Osteocyte (in vitro differentiated cells): ENCODE measurements around the gene NFIA. TPM values are rescaled to one million over a fixed set of nuclear protein-coding genes. Genes with fewer than 3 reads are reported as not detected.
A peak's percentile ranks its signal among the peaks of the same experiment; 100 is the strongest.

ENCODE experiments used
- DNase-seq: peaks from one replicate; pipeline ENCODE4 v3.0.0; 2021; ENCODE audit warnings: mixed read lengths; ENCODE audit not compliant: unreplicated experiment; ENCODE audit errors: extremely low spot score
- H3K27ac Mint-ChIP-seq: one replicate; pipeline ENCODE4 v1.8.0; 2021; ENCODE audit warnings: mild to moderate bottlenecking, mixed read lengths; ENCODE audit not compliant: unreplicated experiment
- H3K27me3 Mint-ChIP-seq: one replicate; pipeline ENCODE4 v1.8.0; 2021; ENCODE audit warnings: mixed read lengths; ENCODE audit not compliant: unreplicated experiment
- H3K36me3 Mint-ChIP-seq: one replicate; pipeline ENCODE4 v1.8.0; 2021; ENCODE audit warnings: mixed read lengths; ENCODE audit not compliant: unreplicated experiment
- H3K4me1 Mint-ChIP-seq: one replicate; pipeline ENCODE4 v1.8.0; 2021; ENCODE audit warnings: mixed read lengths; ENCODE audit not compliant: unreplicated experiment
- H3K4me3 Mint-ChIP-seq: one replicate; pipeline ENCODE4 v1.8.0; 2021; ENCODE audit warnings: mild to moderate bottlenecking, moderate library complexity, mixed read lengths; ENCODE audit not compliant: unreplicated experiment
- H3K9me3 Mint-ChIP-seq: one replicate; pipeline ENCODE4 v1.8.0; 2021; ENCODE audit warnings: mixed read lengths; ENCODE audit not compliant: unreplicated experiment
- CTCF ChIP-seq: fragments of 200-600 bp; sonication (generic); IDR thresholded peaks from 2 replicates; pipeline ENCODE4 v1.5.0; 2021; ENCODE audit warnings: antibody characterized with exemption, mild to moderate bottlenecking, moderate library complexity
- total RNA-seq: library from RNA; stranded (reverse); gene quantifications from 2 replicates; pipeline ENCODE4 v1.2.1, GENCODE V29; 2021

Gene NFIA
- total RNA-seq, 1 donor from 2014 or later = 46.7 TPM

- DNase-seq = no peak
- TF ChIP-seq CTCF = no peak
- Mint-ChIP-seq H3K4me3 (no peak overlapping the region), H3K27me3 (no peaks in the 10 kb centered on the region), H3K36me3 (peaks cover 7% of the 10 kb centered on the region), H3K4me1 (peaks cover 25% of the 10 kb centered on the region), H3K27ac (peak overlapping the region; percentile 79), H3K9me3 (no peaks in the 10 kb centered on the region)
Measured at GRCh38 chr1:61133335-61134019, 51.1 kb downstream of the NFIA start.

DNA sequence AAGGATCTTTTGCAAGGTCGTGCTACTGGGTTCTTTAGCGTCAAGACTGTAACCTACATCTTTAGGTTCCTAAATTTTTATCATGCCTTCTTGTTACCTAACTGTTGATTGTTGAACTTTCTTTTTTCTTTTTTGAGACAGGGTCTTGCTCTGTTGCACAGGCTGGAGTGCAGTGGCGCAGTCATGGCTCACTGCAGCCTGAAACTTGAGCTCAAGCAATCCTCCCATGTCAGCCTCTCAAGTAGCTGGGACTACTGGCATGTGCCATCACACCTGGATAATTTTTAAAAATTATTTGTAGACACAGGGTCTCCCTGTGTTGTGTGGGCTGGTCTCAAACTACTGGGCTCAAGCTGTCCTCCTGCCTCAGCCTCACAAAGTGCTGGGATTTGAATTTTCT, 52.9 kb downstream of the NFIA start:
- H3K27ac Mint-ChIP-seq = no peak overlapping the region
- H3K27me3 Mint-ChIP-seq = no peaks in the 10 kb centered on the region

DNA sequence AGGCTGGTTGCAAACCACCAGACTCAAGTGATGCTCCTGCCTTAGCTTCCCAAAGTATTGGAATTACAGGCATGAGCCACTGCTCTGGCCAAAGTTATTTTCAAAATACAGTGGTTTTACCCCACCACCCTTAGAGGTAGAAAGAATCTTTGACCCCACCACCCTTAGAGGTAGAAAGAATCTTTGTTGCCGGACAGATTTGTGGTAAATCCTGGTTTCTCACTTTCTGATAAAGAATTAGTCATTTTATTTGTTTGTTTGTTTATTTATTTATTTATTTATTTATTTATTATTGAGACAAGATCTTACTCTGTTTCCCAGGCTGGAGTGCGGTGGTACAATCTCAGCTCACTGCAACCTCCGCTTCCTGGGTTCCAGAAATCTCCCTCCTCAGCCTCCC, 55.9 kb downstream of the NFIA start:
- Mint-ChIP-seq H3K27ac (no peak overlapping the region), H3K9me3 (no peaks in the 10 kb centered on the region), H3K27me3 (no peaks in the 10 kb centered on the region), H3K4me3 (no peak overlapping the region), H3K36me3 (peaks cover 8% of the 10 kb centered on the region), H3K4me1 (peaks cover 46% of the 10 kb centered on the region)
- no peak for TF ChIP-seq CTCF
- DNase-seq = no peak

More for the DNA sequence above, 52.9 kb downstream of the NFIA start:
- DNase-seq = no peak
- TF ChIP-seq CTCF = no peak
- peaks cover 39% of the 10 kb centered on the region for H3K4me1 Mint-ChIP-seq
- no peak overlapping the region for H3K4me3 Mint-ChIP-seq
- no peaks in the 10 kb centered on the region for H3K9me3 Mint-ChIP-seq
- H3K36me3 Mint-ChIP-seq = peaks cover 10% of the 10 kb centered on the region

- no peak for TF ChIP-seq CTCF
- DNase-seq = no peak
- Mint-ChIP-seq H3K27ac (peak overlapping the region; percentile 59), H3K36me3 (peaks cover 8% of the 10 kb centered on the region), H3K4me3 (no peak overlapping the region), H3K9me3 (no peaks in the 10 kb centered on the region), H3K4me1 (peaks cover 45% of the 10 kb centered on the region), H3K27me3 (no peaks in the 10 kb centered on the region)
Measured at GRCh38 chr1:61138921-61139774, 56.8 kb downstream of the NFIA start.
